Heart right ventricle (tissue), 16 donors: ENCODE measurements around the gene ABCC8. TPM values are rescaled to one million over a fixed set of nuclear protein-coding genes. Genes with fewer than 3 reads are reported as not detected.

Experiments used
- ATAC-seq, 8 donors: fragments of 200-7000 bp; cut with Tn5 transposase; one replicate each; pipeline ENCODE4 v1.9.1; 2020; ENCODE audit warnings: mild to moderate bottlenecking in 8 of 8, moderate library complexity in 8 of 8, moderate number of reproducible peaks in 1 of 8
- DNase-seq, 2 donors: peaks; one replicate each; pipeline ENCODE4 v3.0.0-alpha.2; 2020
- H3K27ac ChIP-seq, 10 donors: fragments of 200-600 bp; sonication (generic) in 2 of 10; one replicate each; pipeline versions ENCODE4 v1.5.0 to v1.8.0; 2020 to 2022; ENCODE audit warnings: mild to moderate bottlenecking in 3 of 10
- H3K27me3 ChIP-seq, 7 donors: fragments of 200-600 bp; one replicate each; pipeline ENCODE4 v1.8.0; 2021 to 2022; ENCODE audit warnings: mild to moderate bottlenecking in 2 of 7
- H3K36me3 ChIP-seq, 9 donors: fragments of 200-600 bp; sonication (generic) in 1 of 9; one replicate each; pipeline versions ENCODE4 v1.5.0 to v1.8.0; 2020 to 2022; ENCODE audit warnings: mild to moderate bottlenecking in 2 of 9
- H3K4me1 ChIP-seq, 9 donors: fragments of 200-600 bp; sonication (generic) in 1 of 9; one replicate each; pipeline versions ENCODE4 v1.5.0 to v1.8.0; 2020 to 2022; ENCODE audit warnings: mild to moderate bottlenecking in 4 of 9
- H3K4me3 ChIP-seq, 10 donors: fragments of 200-600 bp; sonication (generic) in 2 of 10; one replicate each; pipeline versions ENCODE4 v1.5.0 to v1.8.0; 2020 to 2022; ENCODE audit warnings: mild to moderate bottlenecking in 7 of 10, moderate library complexity in 2 of 10
- H3K9me3 ChIP-seq, 11 donors: fragments of 200-600 bp in 10 of 11; sonication (generic) in 2 of 11; one replicate each; pipeline versions ENCODE4 v1.5.0 to v1.8.0; 2013 to 2022; ENCODE audit warnings: mild to moderate bottlenecking in 2 of 11, control low read depth in 1 of 11, moderate library complexity in 1 of 11
- WGBS, 2 donors: extraction: QIAGEN DNeasy Blood & Tissue Kit; methylation state at CpG; one replicate each; pipeline ENCODE4 v1.1.7; 2013; ENCODE audit warnings: inconsistent platforms in 1 of 2; 5-methylcytosine and 5-hydroxymethylcytosine counted together
- intact Hi-C, 10 donors: fragments of 100-400 bp; cut with DNase I; formaldehyde crosslinking; loops; one replicate each; pipeline versions ENCODE4 v1.11.1 to v1.14.2; 2022
- polyA plus RNA-seq, 2 donors: library from polyadenylated mRNA; stranded (reverse); fragments of 200-250 nt; gene quantifications; one replicate each; pipeline ENCODE4 v1.2.3, GENCODE V29; 2013
- total RNA-seq, 10 donors: library from RNA; stranded (reverse); fragmentation: NEBNext Ultra II Directional in 3 of 10; extraction: Animal tissue kit (Norgen Biotek cat#: 25700) in 3 of 10; gene quantifications; one replicate each; pipeline versions ENCODE4 v1.2.1 to v1.2.4, GENCODE V29; 2021 to 2023
- TF ChIP-seq, protein P1 (sequence below), 9 donors: fragments of 200-600 bp; sonication (generic) in 2 of 9; IDR thresholded peaks; one replicate each; pipeline versions ENCODE4 v1.5.0 to v1.8.0; 2021 to 2022; ENCODE audit warnings: antibody characterized with exemption in 9 of 9, mild to moderate bottlenecking in 5 of 9, moderate library complexity in 1 of 9
- donor health status: Arrhythmogenic right ventricular cardiomyopathy.
- donor health status: ischemic (EF 13 %, LVEDD 7.1; RV severe dilation, severe dysfunction).
- donor health status: healthy with polysubstance abuse.
- donor health status: DM: no; HTN: yes; CAD: no.
- donor health status: DM: no; HTN: no; CAD: no.
- donor health status: ischemic (EF 25% LVEDD 6.9; RV normal size, moderate dysfunction).
- donor health status: ischemic (EF 25% LVEDD 5.7; RV mildly dilated, moderate dysfunction).
- donor health status: healthy.
- donor health status: DM: yes; HTN: yes; CAD: no.
- donor health status: Ischemic cardiomyopathy.
- donor health status: ischemic (EF 35%, LVEDD 5.7; RV mildly dilated, moderate dysfunction).
- donor health status: nonischemic (EF 11% LVEDD 7.7; RV severe dilation, severe dysfunction).
- donor health status: DM: yes; HTN: yes; CAD: no.
- donor health status: PGD.
- donor health status: ischemic (EF 29% LVEDD 5.4; RV normal size, mild dysfunction).
- donor health status: nonischemic (EF 23%, LVEDD 6.1; RV moderate dilation, normal function).

Gene ABCC8
- total and polyA plus RNA-seq, 12 donors = 0.47 to 8.6 (median 4.9) TPM

DNA sequence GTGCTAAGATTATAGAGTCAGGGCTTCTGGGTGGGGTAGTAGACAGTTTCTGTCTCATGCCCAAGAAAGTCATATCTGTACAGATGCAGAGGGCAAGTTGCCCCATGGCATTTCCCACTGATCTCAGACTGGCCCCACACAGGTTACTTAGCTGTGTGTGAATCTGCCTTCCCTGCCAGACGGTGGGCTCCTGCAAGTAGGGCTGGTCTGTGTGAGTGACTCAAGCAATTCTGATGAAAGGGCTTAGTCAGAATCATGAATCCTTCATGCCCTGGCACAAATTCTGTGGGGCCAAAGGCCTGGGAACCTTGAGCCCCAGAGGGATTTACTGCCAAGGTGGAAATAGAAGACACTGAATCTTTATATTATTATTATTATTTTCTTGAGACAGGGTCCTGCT lies 37.2 kb upstream of the ABCC8 start:
- intact Hi-C loops = no loop called here
- H3K27ac ChIP-seq = no peak overlapping the region
- H3K4me1 ChIP-seq = peaks cover 0 to 3% (median 3%) of the 10 kb centered on the region in 9 donors
- H3K36me3 ChIP-seq = no peaks in the 10 kb centered on the region
- TF ChIP-seq, protein P1, sequence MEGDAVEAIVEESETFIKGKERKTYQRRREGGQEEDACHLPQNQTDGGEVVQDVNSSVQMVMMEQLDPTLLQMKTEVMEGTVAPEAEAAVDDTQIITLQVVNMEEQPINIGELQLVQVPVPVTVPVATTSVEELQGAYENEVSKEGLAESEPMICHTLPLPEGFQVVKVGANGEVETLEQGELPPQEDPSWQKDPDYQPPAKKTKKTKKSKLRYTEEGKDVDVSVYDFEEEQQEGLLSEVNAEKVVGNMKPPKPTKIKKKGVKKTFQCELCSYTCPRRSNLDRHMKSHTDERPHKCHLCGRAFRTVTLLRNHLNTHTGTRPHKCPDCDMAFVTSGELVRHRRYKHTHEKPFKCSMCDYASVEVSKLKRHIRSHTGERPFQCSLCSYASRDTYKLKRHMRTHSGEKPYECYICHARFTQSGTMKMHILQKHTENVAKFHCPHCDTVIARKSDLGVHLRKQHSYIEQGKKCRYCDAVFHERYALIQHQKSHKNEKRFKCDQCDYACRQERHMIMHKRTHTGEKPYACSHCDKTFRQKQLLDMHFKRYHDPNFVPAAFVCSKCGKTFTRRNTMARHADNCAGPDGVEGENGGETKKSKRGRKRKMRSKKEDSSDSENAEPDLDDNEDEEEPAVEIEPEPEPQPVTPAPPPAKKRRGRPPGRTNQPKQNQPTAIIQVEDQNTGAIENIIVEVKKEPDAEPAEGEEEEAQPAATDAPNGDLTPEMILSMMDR (IDR thresholded peaks at IDR 0.05) = no peak
- no peaks in the 10 kb centered on the region for H3K9me3 ChIP-seq
- ATAC-seq (no peak), DNase-seq (no peak)
- H3K27me3 ChIP-seq = peaks cover 0 to 13% (median 0%) of the 10 kb centered on the region in 7 donors
- WGBS, 2 donors = 70 to 93% methylated on average over 1 of the region's 1 CpG
- H3K4me3 ChIP-seq = no peak overlapping the region

DNA sequence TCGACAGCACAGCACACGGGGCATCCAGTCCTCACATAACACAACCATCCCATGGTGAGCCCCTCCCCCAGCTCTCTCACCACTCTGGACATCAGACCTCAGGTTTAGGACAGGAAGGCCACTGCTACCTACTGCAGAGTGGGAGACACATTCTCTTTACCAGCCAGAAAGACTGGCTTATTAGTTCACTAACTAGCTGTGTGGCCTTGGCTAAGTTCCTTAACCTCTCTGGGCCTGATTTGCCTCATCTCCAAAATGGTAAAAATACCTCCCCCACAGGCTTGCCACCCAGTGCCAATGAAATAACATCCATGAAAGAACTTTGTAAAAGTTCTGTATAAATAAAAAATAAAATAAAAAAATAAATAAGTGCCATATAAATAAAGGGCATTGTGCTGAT lies 35.5 kb upstream of the ABCC8 start:
- intact Hi-C loops = no loop called here
- H3K4me3 ChIP-seq = no peak overlapping the region
- ATAC-seq (no peak), DNase-seq (no peak)
- peaks cover 0 to 18% (median 13%) of the 10 kb centered on the region in 9 donors for H3K4me1 ChIP-seq
- no peaks in the 10 kb centered on the region for H3K36me3 ChIP-seq
- TF ChIP-seq, protein P1 (IDR thresholded peaks at IDR 0.05) = no peak
- no peak overlapping the region for H3K27ac ChIP-seq
- WGBS, 2 donors = 33 to 34% methylated on average over 2 of the region's 2 CpGs
- H3K27me3 ChIP-seq = peaks cover 0 to 13% (median 0%) of the 10 kb centered on the region in 7 donors
- H3K9me3 ChIP-seq = no peaks in the 10 kb centered on the region

DNA sequence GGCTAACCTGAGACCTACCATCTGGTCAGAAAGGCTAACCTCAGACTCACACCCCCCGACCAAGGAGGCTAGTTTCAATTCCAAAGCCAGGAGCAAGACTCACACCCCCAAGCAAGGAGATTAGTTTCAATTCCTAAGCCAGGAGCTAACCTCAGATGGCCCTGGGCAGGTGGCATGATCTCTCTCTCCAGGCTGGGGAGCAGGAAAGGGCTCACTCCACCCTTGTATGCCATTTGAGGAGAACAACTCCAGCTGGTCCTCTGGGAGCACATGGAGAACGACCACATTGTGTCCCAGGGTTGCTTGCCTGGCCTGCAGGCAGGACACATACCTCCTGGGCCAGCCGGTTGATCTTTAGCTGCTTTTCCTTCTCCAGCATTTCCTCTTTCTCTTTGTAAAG lies 34.9 kb upstream of the ABCC8 start:
- Histone ChIP-seq H3K9me3 (no peaks in the 10 kb centered on the region), H3K27me3 (peaks cover 0 to 13% (median 0%) of the 10 kb centered on the region in 7 donors), H3K36me3 (no peaks in the 10 kb centered on the region), H3K4me1 (peaks cover 0 to 18% (median 13%) of the 10 kb centered on the region in 9 donors), H3K4me3 (no peak overlapping the region), H3K27ac (no peak overlapping the region)
- intact Hi-C loops = no loop called here
- TF ChIP-seq, protein P1 (IDR thresholded peaks at IDR 0.05) = no peak
- WGBS, 2 donors = 62% methylated on average over 3 of the region's 3 CpGs
- DNase-seq (no peak), ATAC-seq (no peak)

DNA sequence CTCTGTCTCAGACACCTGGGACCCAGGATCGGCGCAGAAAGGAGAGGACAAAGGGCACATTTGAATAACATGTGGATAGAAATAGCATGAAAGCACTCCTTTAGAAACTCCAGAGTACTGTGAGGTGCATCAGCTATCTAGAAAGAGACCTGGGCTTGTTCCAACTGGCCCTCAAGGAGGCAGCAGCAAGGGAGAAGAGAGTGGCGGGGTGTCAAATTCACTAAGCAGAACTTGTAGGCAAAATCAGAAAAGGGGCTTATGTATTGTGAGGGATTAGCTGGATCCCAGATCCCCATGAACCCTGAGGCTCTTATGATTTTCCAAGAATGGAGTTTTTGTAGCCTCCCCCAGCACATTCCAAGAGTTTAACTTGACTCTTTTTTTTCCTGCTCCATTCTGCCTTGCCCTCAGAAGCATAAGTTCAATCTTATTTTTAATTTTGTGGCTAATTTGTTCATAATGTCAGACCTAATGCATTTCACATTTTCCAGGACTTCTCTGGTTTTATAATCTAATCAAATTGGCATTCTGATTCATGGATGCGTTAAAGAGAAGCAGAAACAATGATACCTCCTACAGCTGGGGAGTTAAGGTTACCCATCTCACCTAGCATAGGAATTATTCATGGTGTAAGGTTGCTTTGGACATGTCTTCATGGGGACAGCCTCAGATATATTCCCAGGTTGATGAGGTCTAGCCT lies 34.0 kb upstream of the ABCC8 start:
- Histone ChIP-seq H3K4me1 (peaks cover 0 to 18% (median 13%) of the 10 kb centered on the region in 9 donors), H3K27me3 (peaks cover 0 to 13% (median 0%) of the 10 kb centered on the region in 7 donors), H3K36me3 (no peaks in the 10 kb centered on the region), H3K9me3 (no peaks in the 10 kb centered on the region), H3K27ac (no peak overlapping the region), H3K4me3 (no peak overlapping the region)
- no peak for DNase-seq
- 77 to 88% methylated on average over 4 of the region's 4 CpGs for WGBS, 2 donors
- ATAC-seq = no peak
- intact Hi-C loops = no loop called here
- TF ChIP-seq, protein P1 (IDR thresholded peaks at IDR 0.05) = no peak
